Measurements from ENCODE around the gene SH3TC1. TPM values are rescaled to one million over a fixed set of nuclear protein-coding genes. Genes with fewer than 3 reads are reported as not detected.

The SH3TC1 gene
- total and polyA plus RNA-seq, 9 donors, result 1.1 to 34.5 (median 5.4) TPM

- H3K27ac ChIP-seq, result peak overlapping the region in 1 of 2 donors; percentile 20
- no peak overlapping the region for H3K4me3 ChIP-seq
- intact Hi-C loops (cut with DNase I), result loop anchor here (1.0 to 10.0 kb wide), 4 partner anchors 24 to 362 kb away; no protein-coding TSS in a partner anchor
- H3K4me1 ChIP-seq (ENCODE audit: insufficient read depth), result peaks cover 3% of the 10 kb centered on the region
- no peaks in the 10 kb centered on the region for H3K27me3 ChIP-seq
- TF ChIP-seq POLR2A (IDR thresholded peaks at IDR 0.05), result no peak
- no peak for TF ChIP-seq EP300 (IDR thresholded peaks at IDR 0.05)
- TF ChIP-seq CTCF (IDR thresholded peaks at IDR 0.05), result no peak
- no peak for DNase-seq
- 79 to 83% (median 79%) methylated on average over 10 of the region's 10 CpGs for WGBS, 3 donors
- H3K9me3 ChIP-seq, result no peaks in the 10 kb centered on the region
- H3K36me3 ChIP-seq, result no peaks in the 10 kb centered on the region
Measured at GRCh38 chr4:8242782-8243560, 43.9 kb downstream of the SH3TC1 start.

GRCh38 chr4:8244001-8244757 lies 45.1 kb downstream of the SH3TC1 start:
- H3K27ac ChIP-seq, result no peak overlapping the region
- no peaks in the 10 kb centered on the region for H3K9me3 ChIP-seq
- no peaks in the 10 kb centered on the region for H3K27me3 ChIP-seq
- peaks cover 3% of the 10 kb centered on the region for H3K4me1 ChIP-seq (ENCODE audit: insufficient read depth)
- no peak for DNase-seq
- intact Hi-C loops (cut with DNase I), result loop anchor here in 1 of 4 donors (2.0 to 10.0 kb wide), 2 partner anchors 23 to 361 kb away; no protein-coding TSS in a partner anchor
- H3K36me3 ChIP-seq, result no peaks in the 10 kb centered on the region
- WGBS, 3 donors, result 88 to 92% (median 89%) methylated on average over 18 of the region's 18 CpGs
- no peak for TF ChIP-seq CTCF (IDR thresholded peaks at IDR 0.05)
- no peak for TF ChIP-seq EP300 (IDR thresholded peaks at IDR 0.05)
- TF ChIP-seq POLR2A (IDR thresholded peaks at IDR 0.05), result no peak
- H3K4me3 ChIP-seq, result no peak overlapping the region

GRCh38 chr4:8244931-8245460 lies 45.9 kb downstream of the SH3TC1 start:
- DNase-seq, result no peak
- Histone ChIP-seq H3K36me3 (no peaks in the 10 kb centered on the region), H3K4me3 (no peak overlapping the region), H3K9me3 (no peaks in the 10 kb centered on the region), H3K27ac (no peak overlapping the region), H3K4me1 (ENCODE audit: insufficient read depth) (peaks cover 3% of the 10 kb centered on the region), H3K27me3 (no peaks in the 10 kb centered on the region)
- intact Hi-C loops (cut with DNase I), result loop anchor here in 2 of 4 donors (2.0 to 10.0 kb wide), 3 partner anchors 22 to 360 kb away; no protein-coding TSS in a partner anchor
- 93 to 98% (median 96%) methylated on average over 18 to 19 of the region's 19 CpGs for WGBS, 3 donors
- TF ChIP-seq CTCF (IDR thresholded peaks at IDR 0.05) (no peak), EP300 (IDR thresholded peaks at IDR 0.05) (no peak), POLR2A (IDR thresholded peaks at IDR 0.05) (no peak)
